ENCODE measurements around the gene GRK1.

- TF ChIP-seq POLR2A (IDR thresholded peaks at IDR 0.05) (no peak), CTCF (IDR thresholded peaks at IDR 0.05 in 8 of 11, conservative IDR thresholded peaks at IDR 0.05 in 3 of 11) (no peak), POLR2AphosphoS5 (IDR thresholded peaks at IDR 0.05) (no peak)
These were observed 73.2 kb downstream of the GRK1 start for GRCh38 chr13:113740286-113740556.
